Thoracic aorta endothelial cell (primary cell): ENCODE measurements around the gene DIPK1C. TPM values are rescaled to one million over a fixed set of nuclear protein-coding genes. Genes with fewer than 3 reads are reported as not detected.

ENCODE experiments used
- total RNA-seq: library from RNA; depleted of rRNA; stranded (reverse); fragments of >200 nt; gene quantifications from 2 replicates; pipeline ENCODE4 v1.2.3, GENCODE V29; 2012

The DIPK1C gene
- not detected in 2 replicates for total RNA-seq

GRCh38 chr18:74457043-74457724 lies at the start of gene DIPK1C:
Gene DIPK1C, minus strand, starts transcription at chr18:74457308. Its CDS starts 49 bp downstream, at chr18:74457259.

GRCh38 chr18:74495581-74496507 lies 38.7 kb upstream of the DIPK1C start, which contains the start of gene CNDP2:
Gene CNDP2, plus strand, starts transcription at chr18:74496363. Its CDS starts 3,611 bp downstream, at chr18:74499974.

Other genes starting within 250 kb of the DIPK1C start
- gene CYB5A, start 165.3 kb downstream of the DIPK1C start, total RNA-seq, result 36.8 and 38.0 TPM in 2 replicates
- not detected in 2 replicates for gene C18orf63, start 141.5 kb downstream of the DIPK1C start, total RNA-seq
- gene CNDP2, start 39.1 kb upstream of the DIPK1C start, total RNA-seq, result 71.5 and 98.6 TPM in 2 replicates
- gene CNDP1, start 77.2 kb upstream of the DIPK1C start, total RNA-seq, result not detected in 2 replicates
- gene ZNF407, start 140.6 kb upstream of the DIPK1C start, total RNA-seq, result 32.3 and 35.9 TPM in 2 replicates